HG03469 (cell line): Measurements from ENCODE around the gene SACM1L.

ENCODE experiments used
- ATAC-seq: cut with Tn5 transposase; IDR thresholded peaks from one replicate; pipeline ENCODE4 v1.9.1; 2021; ENCODE audit warnings: mild to moderate bottlenecking, moderate library complexity, moderate number of reproducible peaks; ENCODE audit not compliant: unreplicated experiment

Gene SACM1L

GRCh38 chr3:45762647-45763302 is 73.6 kb downstream of the SACM1L start:
- no peak for ATAC-seq

DNA sequence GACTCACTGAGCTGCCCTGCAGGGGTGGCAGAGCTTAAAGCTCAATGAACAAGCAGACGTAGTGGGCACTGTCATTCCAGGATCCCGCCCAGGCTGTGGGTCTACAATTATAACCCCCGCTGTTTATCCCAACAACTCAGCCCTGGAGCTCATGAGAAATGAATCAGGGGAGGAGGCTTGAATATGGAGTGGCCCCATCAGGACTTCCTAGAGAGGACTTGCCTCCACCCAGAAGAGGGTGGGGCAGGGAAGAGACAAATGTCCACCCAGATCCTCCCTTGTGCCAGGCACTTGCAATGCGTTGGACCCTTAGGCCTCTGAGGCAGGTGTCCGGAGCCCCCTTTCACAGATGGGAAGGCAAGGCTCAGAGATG is 74.1 kb downstream of the SACM1L start:
- ATAC-seq, result no peak

- ATAC-seq, result no peak
Measured at GRCh38 chr3:45765266-45765851, 76.2 kb downstream of the SACM1L start.

DNA sequence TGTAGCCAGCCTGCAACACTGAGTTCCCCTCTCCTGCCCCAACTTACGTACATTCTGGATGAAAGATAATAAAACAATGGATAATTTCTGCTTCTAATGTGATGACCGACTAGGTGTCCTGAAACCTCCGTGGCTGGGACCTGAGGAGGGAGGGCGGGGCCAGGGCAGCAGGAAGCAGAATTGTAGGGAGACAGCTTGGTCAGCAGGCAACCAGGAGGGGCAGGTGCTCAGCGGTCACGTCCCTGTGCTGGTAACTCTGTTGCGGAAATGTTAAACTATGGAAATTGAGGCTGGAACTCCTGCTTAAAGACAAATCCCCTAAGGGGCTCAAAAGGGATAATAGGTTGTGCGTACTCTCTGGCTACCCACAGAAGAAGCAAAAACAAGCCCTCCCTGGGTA is 76.8 kb downstream of the SACM1L start:
- ATAC-seq, result no peak

- no peak for ATAC-seq
Measured at GRCh38 chr3:45771166-45771775, 82.1 kb downstream of the SACM1L start.

DNA sequence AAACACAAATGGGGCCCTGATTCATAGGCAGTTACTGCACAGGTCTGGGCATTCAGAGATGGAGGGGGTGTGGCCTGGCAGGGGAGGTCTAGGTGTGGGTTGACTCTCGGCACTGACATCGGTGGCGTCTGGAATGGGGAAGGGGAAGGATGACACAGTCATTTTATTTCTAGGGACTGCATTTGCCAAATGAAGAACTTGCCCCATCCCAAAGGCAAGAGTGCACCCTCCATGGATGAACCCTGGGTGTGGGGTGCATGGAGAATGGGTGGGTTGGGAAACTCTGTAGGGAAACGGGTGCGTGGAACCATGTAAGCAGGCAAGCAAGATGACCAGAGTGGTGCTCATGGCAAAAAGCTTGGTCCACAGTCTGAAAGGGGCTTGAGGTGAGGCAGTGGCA is 82.6 kb downstream of the SACM1L start:
- ATAC-seq, result no peak

- no peak for ATAC-seq
Measured at GRCh38 chr3:45772341-45773035, 83.3 kb downstream of the SACM1L start.

DNA sequence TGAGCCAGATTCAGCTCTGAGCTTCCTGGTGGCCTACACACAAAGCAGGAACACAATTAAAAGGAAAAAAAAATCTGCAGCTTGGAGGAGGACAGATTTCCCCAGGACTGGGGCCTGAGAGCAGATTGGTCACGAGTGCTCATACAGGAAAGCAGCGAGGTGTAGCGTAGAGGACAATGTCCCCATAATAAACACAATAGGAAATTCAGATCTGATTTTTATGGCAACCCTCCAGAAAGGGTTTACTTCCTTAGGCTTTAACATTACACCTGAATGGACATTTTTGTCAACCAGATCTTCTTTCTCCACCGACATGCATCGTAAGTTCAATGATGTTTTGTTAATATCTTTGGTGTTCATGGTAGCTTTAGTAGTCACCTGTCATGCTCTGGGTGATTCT is 83.9 kb downstream of the SACM1L start:
- no peak for ATAC-seq

DNA sequence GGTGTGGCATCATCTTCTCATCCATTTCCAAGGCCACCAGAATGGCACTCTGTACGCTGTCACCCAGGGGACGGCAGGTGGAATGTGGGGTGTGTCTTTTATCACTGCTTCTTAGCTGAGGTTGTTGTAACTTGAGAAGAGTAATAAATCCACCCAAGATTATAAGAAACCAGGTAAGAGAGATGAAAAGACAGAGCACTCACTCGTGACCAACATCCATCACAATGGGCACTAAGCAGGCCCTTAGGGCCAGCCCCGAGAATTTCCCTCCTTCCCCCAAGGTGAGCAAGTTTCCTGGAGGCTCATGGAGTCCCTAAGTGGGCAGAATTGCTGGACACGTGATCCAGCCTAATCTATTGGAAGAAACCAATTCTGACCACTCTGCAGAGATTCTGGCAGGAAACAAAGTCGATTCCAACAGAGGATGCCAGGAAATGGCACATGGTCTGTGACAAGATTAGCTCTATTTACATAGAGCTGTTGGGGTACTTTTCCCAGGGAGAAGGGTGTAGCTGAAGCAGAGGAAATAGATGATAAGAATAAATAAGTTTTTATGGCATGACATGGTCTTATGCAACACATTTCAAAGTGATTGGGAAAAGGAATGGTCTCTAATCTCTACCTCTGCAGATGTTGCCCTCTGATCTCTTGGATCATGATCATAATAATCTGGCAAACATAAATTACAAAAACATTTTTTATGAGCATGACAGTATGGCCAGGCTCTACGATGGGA is 84.7 kb downstream of the SACM1L start:
- ATAC-seq, result no peak

DNA sequence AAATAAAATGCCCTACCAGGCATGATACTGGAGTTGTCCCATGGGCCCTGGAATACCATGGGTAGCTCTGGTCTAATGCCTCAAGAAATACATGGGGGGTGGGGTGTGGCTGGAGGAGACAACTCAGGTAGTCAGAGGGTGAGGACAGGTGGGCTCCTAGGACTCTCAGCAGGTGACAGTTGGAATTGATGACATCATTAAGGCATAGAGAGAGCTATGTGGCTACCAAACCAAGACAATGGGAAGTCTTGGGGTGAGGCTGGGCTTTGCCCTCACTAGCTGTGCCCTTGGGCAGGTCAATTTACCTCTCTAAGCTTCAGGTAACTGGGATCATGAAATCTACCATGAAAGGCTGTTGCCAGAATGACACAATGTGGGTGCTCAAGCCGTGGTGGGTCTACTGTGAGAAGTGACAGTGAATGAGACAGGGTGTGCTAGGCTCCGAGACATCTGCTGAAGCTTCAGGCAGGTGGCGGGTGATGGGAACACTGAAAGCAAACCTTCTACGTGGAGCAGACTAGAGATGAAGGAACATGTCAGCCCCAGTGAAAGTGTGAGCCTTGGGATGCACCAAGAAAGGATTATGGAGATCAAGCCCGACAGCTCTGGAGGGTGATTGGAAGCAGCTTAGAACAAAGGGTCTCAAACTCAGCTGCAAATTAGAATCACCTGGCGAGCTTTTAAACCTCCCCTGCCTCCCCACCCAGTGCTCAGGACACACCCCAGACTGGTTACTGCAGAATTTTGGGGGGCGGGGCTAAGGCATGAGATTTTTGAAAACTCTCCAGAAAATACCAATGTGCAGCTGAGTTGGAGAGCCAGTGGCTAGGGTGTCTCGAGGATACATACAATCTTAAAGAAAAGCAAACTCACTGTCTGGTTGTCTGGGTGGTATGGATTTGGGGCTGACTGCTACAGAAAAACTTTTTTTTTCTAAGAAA is 85.7 kb downstream of the SACM1L start:
- no peak for ATAC-seq

DNA sequence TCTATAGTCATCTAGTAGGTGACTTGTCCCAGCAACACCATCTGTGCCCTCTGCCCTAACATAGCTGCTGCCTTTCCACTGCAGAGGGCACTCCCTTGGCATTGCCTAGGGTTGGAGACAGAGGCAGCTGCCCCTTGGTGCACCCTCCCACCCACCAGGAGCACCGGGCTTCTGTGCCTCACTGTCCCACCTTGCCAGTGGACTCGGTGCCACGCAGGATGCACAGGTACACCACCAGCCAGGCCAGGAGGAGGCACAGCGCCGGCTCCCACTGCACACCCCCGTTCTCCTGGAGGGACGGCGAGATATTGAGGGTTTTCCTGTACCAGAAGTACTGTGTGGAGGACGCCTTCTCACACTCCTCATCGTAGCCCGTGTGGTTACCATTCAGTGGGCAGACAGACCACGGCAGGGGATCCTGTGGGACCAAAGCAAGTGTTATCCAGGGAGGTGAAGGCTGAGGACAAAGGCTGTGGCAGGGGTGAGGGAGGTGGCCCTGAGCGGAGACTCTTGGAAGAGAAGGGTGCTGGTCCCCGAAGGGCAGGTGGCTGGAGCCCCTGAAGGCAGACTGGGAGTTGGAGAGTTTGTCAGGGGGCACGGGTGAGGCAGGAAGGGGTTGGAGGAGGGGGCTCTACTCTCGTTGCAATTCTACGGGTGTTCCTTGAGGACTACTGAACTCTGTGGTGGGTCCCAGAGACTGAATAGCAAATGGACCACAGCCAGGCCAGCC is 86.5 kb downstream of the SACM1L start:
- no peak for ATAC-seq

GRCh38 chr3:45776301-45776595 is 87.1 kb downstream of the SACM1L start:
- no peak for ATAC-seq

GRCh38 chr3:45776611-45777010 is 87.4 kb downstream of the SACM1L start:
- ATAC-seq, result no peak

GRCh38 chr3:45777111-45777745 is 88.0 kb downstream of the SACM1L start:
- ATAC-seq, result no peak

DNA sequence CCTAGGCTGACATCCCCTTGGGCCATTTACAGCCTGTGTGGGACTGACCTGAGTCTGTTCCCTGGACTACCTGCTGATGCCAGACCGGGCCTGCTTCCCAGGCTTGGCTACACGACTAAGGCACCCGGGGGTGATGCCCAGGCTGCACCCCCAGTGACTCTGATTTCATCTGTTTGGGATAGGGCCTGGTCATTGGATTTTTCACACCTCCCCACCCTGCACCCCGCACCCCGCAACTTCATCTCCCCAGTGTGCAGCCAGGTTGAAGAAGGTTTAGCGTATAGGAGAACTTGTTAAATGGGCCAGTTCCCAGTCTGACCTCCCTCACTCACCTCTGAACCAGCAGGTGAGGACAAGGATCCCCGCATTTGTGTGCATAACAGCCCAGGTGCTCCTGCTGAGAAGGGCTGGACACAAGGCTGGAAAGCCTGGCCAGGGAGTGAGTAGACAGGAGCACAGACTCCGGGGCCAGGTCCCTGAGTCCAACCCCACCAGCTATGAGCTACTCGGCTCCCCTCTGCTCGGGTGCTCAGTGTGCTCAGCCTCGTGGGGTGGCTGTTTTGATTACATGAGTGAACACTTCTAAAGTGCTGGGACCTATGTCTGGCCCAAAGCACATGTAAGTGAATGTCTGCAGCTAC is 88.7 kb downstream of the SACM1L start:
- ATAC-seq, result no peak

DNA sequence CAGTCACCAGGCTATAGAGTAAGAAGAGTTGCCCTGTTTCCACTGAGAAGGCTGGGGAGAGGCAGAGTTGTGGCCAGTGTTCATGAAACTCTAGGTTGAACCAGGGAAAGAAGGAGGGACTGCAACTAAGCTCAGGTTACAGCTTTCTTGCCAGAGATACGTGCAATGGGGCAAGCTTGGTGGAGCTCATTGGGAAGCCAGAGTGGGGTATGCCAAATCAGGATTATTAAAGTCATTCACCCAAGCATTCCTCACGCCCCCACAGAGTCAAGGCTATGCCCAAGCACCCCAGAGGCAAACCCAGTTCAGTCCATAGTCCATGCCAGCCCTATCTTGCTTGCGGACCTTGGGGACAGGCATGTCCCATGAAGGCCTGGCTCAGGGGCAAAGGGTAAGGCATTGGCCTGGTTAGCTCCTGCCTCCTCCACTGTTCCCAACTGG is 89.6 kb downstream of the SACM1L start:
- ATAC-seq, result no peak

DNA sequence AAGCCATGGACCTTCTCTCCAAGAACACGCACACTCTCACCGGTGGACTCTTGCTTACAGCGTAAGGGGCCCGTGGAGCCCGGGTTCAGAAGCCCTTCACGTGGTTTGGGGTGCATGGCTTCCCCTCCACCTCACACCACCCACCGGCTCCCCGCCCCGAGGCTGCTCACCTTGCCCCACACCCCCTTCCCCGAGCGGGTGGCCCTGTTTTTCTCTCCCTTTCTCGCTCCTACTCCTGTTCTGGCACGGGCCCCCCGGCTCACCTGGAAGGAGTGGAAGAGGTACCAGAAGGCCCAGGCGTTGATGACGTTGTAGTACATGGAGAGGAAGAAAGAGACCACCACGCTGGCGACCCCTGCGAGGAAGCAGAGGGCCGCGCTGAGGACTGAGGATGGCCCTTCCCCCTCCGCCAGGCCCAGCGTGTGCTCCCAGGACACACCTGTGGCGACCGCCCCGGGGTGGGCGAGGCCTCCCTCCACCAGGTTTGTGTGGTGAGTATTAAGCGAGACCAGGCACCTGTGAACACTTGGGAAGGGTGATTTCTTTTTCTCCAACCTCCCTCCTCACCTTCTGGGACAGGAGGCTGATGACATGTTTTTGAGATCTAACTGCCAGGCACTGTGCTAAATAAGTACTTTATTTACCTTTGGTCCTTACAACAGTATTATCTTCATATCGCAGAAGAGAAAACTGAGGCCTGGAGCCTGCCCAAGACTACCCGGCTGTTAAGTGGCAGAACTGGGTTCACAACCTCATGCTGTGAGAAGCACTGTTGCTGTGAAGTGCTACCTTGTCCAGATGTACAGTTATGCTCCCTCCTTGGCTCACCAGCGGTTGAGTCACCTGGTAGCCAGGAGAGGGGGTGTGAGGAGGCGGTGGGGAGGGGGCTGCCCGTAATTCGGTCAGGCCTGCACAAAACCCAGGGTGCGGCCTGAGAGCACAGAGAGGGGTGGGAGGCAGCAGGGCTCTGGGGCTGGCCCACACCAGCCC is 90.8 kb downstream of the SACM1L start:
- no peak for ATAC-seq

- ATAC-seq, result no peak
Measured at GRCh38 chr3:45781271-45781670, 92.1 kb downstream of the SACM1L start.
